Neural cell (in vitro differentiated cells): ENCODE data around the gene SH3GL1.

Experiments used
- CTCF ChIP-seq: fragments of 450-650 bp; IDR thresholded peaks from 2 replicates; pipeline ENCODE4 v1.5.1; 2014; ENCODE audit warnings: antibody characterized with exemption, mild to moderate bottlenecking, moderate library complexity; ENCODE audit not compliant: poor library complexity, severe bottlenecking
- EZH2 ChIP-seq: fragments of 200-600, 300-800 bp; shearing (Covaris generic), sonication (generic); IDR thresholded peaks from 2 replicates; pipeline ENCODE4 v1.6.1; 2014; ENCODE audit warnings: antibody characterized with exemption, low read length, borderline replicate concordance, mild to moderate bottlenecking; ENCODE audit not compliant: insufficient read depth, poor library complexity, severe bottlenecking

GRCh38 chr19:4370418-4371041 is 29.8 kb downstream of the SH3GL1 start:
- TF ChIP-seq EZH2: no peak
- TF ChIP-seq CTCF: no peak
